Measurements from ENCODE around the gene SPEF1.
A peak's percentile ranks its signal among the peaks of the same experiment; 100 is the strongest.

Gene SPEF1

GRCh38 chr20:3786665-3787323 lies 5.5 kb upstream of the SPEF1 start, which contains the start of gene CENPB:
CENPB (minus strand) TSS chr20:3786740; CDS start chr20:3786483, 257 bp downstream.
- FAIRE-seq = no peak

DNA sequence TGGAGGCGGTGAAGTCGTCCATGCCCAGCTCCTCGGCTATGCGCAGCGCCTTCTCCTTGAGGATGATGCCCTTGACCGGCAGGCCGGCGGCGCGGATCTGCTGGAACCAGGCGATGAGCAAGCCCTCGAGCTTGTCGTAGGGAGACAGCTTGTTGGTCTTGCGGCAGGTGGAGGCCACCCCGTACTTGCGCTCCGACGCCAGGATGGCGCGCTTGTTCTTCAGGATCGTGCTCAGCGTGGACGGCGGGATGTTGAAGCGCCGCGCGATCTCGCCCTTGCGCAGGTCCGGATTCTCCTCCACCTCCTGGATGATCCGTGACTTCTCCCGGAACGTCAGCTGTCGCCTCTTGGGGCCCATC lies 4.9 kb upstream of the SPEF1 start:
- FAIRE-seq = no peak

- no peak for FAIRE-seq
Observed at GRCh38 chr20:3785240-3786125, 4.2 kb upstream of the SPEF1 start.

DNA sequence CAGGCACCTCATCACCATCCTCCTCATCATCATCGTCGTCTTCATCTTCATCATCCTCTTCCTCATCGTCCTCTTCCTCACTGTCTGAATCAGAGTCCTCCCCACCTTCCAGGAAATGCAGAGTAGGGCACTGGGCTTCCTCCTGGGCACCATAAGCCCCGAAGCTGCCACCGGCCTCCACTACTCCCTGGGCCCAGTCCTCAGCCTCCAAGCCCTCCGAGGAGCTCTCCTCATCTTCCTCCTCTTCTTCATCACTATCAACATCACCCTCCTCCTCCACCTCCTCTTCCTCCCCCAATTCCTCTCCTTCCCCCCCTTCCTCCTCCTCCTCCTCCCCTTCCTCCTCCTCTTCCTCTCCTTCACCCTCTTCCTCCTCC lies 3.6 kb upstream of the SPEF1 start:
- no peak for FAIRE-seq

- no peak for FAIRE-seq
Observed at GRCh38 chr20:3784216-3784853, 3.1 kb upstream of the SPEF1 start.

DNA sequence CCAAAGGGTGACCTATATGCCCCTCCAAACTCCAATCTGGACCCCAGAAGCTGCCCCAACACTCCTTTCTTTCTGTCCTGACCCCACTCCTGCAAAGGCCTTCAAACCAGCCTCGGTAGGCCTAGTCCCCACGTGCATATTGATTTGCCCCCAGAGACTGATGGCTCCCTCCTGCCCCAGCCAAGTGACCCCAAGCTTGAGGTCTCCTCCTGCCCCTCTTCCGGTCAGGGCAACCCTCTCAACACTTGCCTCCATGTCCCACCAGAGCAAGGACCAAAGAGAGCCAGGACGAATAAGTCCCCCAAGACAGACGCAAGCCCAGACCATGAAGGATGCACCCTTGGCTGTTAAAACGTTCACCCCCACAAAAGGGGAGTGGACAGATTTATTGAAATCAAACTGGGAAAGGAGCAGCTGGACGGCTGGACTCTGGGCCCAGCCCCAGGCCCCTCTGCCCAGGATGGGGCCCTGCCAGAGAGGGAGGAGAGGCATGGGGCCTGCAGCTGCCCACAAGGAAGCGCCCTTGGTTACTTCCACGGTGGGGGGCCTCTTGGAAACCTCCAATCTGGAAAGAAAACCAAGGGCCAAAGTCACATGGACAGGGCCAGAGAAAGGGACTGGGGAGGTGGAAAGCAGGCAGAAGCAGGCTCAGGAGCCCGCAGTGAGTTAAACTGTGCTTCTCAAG lies 2.4 kb upstream of the SPEF1 start:
- no peak for FAIRE-seq

DNA sequence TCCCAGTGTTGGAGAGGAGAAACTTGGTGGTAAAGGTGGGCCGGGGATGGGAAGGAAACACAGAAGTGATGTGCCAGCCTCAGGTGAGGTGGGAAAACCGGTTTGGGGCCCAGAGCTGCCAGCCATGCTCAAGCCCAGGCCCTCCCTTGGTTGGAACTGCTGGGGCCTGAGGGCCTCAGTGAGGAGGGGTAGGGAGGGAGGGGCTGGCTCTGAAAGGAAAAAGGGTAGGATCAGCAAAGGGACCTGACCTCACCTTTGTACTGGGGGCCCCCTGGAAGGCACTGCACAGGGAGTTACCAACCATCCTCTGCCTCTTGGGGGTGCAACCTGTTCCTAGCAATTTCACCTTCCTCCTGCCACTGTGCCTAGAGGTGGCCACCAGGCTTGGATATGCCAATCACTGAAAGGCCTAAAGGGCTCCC lies 1.8 kb upstream of the SPEF1 start:
- FAIRE-seq = no peak

DNA sequence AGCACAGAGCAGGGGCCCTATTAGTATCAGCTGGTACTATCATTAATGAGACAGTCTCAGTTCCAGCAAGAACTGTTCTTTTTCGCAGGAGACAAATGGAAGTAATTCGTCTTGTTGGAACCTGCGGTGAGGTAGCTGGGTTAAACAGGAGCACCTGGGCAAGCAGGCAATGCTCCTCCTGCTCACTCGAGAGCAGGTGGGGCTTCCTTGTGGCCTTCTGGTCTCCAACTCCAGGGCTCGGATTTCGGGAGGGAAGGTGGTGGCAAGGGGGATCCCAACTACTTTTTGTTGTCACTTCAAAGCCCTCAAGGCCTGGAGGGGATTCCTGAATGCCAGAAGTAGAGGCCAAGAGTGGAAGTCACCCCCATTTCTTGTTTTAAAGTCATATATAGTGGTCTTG lies 1.3 kb upstream of the SPEF1 start:
- no peak for FAIRE-seq

DNA sequence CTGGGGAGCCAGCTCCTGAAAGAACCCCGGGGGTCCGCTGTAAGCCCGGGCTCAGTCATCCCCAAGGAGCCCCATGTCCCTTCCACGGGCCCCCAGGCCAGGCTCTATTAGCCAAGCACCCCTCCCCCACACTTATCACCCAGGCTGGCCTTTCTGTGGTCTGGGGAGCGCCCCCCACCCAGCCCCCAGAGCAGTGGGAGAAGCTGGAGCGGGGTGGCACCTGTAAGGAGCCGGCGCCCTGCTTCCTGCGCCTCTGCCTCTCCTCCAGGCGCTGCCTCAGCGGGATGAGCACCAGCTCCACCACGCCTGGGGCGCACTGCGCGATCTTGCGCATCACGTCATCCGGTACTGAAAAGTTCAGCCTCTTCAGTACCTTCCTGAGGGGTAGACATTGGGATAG lies 2.3 kb downstream of the SPEF1 start:
- no peak for FAIRE-seq

DNA sequence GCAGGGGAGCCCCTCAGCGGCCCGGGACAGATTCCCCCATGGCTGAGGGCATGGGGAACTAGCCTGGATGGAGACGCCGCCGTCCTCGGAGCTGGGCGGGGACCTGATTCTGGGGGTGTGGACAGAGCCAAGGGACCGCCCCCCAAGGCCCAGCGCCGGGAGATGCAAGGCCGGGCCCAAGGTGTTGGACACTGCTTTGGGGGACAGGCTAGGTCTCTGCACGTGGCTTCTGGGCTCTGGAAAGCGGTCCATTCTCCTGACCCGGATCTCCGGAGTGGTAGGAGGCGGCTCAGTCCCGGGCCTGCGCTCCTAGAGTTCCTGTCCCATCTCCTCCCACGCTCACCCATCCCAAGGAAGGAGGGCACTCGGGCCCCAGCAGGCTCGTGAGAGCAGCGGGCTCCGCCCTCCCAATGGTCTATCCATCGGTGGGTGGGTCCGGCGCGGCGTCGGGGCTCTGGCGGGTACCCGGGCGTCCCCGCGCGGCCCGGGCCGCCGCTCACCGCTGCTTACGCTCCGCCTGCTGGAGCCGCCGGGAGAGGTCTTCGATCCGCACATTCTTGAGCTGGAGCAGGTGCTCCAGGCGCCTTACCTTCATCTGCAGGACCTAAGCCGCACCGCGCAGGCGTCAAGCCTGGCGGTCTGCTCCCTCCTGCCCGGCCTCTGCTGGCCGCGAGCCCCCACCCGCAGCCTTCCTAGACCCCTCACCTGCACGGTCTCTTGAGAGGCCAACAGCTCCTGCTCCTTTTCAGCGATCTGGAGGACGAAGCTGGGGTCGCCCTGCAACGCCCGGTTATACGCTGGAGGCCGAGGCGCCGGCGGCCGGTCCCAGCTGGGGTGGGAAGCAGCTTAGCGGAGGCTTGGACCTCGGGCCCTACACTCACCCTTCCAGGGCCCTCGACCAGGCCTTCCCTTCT lies 3.3 kb downstream of the SPEF1 start:
- no peak for FAIRE-seq

DNA sequence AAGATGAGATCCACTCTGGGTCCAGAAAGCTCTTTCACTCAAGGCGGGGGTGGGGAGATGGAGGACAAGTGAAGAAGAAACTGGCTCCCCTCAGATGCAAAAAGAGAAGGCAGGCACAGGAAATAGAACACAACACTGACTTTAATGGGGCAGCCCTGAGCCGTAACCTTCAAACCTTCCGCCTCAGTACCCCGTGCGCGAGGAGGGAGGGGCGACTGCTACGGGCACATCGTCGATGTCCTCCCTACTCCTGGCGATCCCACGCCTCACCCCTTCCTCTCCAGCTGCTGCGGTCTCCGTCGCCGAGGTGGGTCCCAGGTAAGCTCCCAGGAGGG lies 3.9 kb downstream of the SPEF1 start:
- FAIRE-seq = no peak

DNA sequence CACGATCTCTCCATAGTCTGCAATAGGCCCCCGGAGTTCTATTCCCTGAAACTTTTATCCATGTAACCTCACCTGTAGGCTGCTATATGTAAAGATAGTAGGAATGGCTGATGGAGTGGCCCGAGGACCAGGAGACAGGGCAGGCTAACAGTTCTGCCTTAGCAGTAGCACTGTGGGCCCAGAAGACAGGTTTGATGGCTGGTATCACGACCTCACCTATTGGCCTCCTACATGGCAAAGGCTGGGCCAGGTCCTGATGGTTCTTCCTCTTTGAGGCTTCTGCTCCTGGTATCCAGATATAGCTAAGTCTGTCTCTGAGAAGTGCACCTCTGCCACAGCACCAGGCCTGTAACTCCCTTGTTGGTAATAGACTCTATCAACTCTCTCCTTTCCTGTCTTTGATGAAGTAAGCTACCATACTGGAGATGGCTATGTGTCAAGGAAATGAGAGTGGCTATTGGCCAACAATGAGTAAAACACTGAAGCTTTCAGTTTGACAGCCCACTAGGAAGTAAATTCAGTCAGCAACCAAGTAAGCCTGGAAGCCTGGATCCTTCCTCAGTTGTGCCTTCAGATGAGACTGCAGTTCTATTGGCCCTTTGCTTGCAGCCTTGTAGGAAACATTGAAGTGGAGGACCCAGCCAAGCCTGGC lies 5.7 kb downstream of the SPEF1 start:
- no peak for FAIRE-seq

DNA sequence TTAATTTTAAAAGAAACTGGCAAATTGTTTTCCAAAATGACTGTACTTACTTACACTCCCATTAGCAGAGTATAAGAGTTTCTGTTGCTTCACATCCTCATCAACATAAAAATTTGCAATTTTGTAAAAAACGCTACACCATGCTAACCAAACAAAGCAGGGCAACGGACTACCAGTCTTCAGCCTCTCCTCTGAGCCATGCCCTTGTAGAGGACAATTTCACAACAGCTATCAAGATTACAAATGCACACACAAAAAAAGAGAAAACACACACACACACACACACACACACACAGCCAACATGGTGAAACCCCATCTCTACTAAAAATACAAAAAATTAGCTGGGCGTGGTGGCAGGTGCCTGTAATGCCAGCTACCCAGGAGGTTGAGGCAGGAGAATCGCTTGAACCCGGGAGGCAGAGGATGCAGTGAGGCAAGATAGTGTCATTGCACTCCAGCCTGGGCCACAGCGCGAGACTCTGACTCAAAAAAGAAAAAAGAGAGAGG lies 9.6 kb downstream of the SPEF1 start:
- no peak for FAIRE-seq

GRCh38 chr20:3768342-3769130 lies 12.7 kb downstream of the SPEF1 start:
- no peak for FAIRE-seq

DNA sequence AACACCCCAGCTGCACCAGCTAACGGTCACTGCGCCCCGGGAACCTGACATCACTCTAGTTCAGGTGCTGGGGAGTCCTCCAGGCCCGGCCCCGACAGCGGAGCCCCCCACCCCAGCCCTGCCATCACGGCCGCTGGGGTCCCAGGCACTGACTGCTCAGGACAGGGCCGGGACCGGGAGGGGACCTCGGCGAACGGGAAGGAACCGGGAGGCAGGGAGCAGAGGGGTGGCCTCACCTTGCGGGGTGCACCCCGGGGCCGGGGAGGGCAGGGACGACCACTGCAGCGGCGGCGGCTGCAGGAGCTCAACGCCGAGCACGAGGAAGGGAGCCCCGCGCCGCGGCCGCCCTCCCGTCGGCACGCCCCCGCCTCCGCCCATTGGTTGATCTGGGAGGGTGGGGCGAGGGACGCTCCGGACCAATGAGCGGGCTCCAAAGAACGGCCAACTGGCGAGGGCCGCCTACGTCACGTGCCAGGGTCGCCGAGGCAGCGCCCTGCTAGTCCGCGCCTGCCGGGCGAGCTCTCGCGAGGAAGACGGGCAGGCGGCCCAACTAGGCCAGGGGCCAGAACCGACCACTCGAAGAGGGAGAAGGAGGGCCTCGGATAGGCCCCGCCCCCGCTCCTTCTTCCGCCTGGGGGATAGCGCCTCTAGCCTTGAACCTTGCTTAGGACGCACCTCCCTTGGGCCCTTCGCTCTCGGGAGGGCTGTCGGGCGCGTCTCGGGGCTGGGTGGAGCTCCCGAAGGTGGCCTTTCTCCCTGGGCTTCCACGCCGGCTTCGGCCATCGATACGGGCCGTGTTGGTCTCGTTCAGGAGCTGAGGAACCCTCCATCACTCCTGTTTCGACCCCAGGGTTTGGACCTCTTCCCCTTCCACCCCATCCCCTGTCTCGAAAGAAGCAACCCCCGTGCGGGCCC lies 13.6 kb downstream of the SPEF1 start, which contains the start of gene ADISSP:
Gene ADISSP (minus strand): TSS at position 327 of the 915 bp plus-strand sequence. CDS start 7,653 bp downstream, outside the sequence.
- FAIRE-seq = peak; percentile 97

GRCh38 chr20:3767110-3767426 lies 14.2 kb downstream of the SPEF1 start:
- no peak for FAIRE-seq

DNA sequence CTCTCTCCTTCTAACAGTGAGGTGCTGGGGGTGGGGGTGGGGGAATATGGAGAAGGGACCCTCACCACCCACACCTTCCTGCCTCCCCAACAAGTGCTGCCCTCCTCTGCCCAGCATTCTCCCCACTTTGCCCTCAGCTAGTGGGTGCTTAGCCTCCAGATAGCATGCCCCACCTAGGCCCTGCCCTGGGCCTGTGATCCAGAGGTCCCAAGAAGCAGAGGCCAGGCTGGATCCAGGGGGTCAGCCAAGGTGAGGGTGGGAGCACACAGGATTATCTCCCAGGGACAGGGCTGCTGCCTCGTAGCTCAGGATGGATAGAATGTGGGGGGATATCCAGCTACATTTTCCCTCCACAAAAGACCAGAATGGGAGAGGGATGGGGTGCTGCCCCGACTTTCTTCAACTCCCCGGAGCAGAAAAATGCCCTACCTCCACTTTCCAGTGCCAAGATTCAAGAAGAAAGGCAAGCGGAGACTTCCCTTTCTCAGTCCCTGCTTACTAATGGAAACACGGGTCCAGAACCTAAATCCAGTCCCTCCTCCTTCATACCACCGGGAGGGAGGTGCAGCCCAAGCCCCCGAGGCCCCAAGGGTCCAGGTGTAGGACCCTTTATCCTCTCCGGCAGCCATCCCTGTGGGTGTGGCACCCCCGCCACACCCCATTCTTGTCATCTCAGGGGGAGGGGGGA lies 14.7 kb downstream of the SPEF1 start:
- no peak for FAIRE-seq

GRCh38 chr20:3765171-3765882 lies 15.9 kb downstream of the SPEF1 start:
- FAIRE-seq = no peak

All from A204.1 (cell line).